ENCODE results near the gene EPHB3. TPM values are rescaled to one million over a fixed set of nuclear protein-coding genes. Genes with fewer than 3 reads are reported as not detected.
"Not testable (repeated sequence)": the region's sequence is repeated elsewhere in the genome, so short reads cannot be mapped to it uniquely, and the experiment has no call there.

The EPHB3 gene
- total and polyA plus RNA-seq, 3 donors from 2014 or later = 2.0 to 2.6 (median 2.3) TPM

DNA sequence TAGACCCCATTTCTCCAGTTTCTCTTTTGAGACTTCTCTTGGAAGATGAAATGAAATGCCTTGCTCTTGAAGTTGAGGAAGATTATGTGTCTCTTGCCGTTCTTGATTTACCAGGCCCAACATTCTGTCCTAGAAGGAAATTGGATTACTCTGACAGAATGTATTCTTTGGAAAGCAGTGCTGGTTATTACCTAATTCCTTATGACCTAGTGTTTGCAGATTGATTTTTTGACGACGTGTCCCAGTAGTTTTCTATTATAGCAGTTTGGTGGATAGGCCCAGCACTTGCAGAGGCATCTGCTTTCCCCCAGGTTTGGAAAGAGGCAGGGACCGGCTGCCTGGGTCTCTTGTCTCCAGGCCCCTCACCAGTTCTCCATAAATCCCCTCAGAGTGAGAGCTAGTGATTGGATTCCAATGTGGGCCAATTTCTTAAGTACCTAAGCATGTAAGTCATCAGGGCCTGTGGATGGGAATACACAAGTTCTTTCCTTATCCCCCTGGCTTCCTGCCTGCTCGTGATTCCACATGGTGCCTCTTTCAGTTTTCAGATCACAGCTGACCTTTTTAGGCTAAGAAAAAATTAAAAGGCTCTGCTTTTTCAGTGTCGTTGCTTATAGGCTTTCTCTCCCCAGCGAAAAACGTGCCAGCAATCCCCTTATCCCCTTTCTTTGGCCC is 50.2 kb downstream of the EPHB3 start:
- H3K36me3 ChIP-seq (ENCODE audit: low read depth, missing control alignments) = no peaks in the 10 kb centered on the region
- no peak overlapping the region for H3K27ac ChIP-seq
- H3K9me3 ChIP-seq = no peaks in the 10 kb centered on the region
- DNase-seq = peak; percentile 72
- no peaks in the 10 kb centered on the region for H3K27me3 ChIP-seq
- H3K4me3 ChIP-seq = no peak overlapping the region
- TF ChIP-seq POLR2A (IDR thresholded peaks at IDR 0.05) = no peak
- TF ChIP-seq, protein P1, sequence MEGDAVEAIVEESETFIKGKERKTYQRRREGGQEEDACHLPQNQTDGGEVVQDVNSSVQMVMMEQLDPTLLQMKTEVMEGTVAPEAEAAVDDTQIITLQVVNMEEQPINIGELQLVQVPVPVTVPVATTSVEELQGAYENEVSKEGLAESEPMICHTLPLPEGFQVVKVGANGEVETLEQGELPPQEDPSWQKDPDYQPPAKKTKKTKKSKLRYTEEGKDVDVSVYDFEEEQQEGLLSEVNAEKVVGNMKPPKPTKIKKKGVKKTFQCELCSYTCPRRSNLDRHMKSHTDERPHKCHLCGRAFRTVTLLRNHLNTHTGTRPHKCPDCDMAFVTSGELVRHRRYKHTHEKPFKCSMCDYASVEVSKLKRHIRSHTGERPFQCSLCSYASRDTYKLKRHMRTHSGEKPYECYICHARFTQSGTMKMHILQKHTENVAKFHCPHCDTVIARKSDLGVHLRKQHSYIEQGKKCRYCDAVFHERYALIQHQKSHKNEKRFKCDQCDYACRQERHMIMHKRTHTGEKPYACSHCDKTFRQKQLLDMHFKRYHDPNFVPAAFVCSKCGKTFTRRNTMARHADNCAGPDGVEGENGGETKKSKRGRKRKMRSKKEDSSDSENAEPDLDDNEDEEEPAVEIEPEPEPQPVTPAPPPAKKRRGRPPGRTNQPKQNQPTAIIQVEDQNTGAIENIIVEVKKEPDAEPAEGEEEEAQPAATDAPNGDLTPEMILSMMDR (IDR thresholded peaks at IDR 0.05) = no peak
- H3K4me1 ChIP-seq = no peaks in the 10 kb centered on the region
- WGBS, 2 donors = 75 to 76% methylated on average over 8 of the region's 8 CpGs
- intact Hi-C loops (cut with DNase I; ENCODE audit: low total_unique reads) = no loop called here

DNA sequence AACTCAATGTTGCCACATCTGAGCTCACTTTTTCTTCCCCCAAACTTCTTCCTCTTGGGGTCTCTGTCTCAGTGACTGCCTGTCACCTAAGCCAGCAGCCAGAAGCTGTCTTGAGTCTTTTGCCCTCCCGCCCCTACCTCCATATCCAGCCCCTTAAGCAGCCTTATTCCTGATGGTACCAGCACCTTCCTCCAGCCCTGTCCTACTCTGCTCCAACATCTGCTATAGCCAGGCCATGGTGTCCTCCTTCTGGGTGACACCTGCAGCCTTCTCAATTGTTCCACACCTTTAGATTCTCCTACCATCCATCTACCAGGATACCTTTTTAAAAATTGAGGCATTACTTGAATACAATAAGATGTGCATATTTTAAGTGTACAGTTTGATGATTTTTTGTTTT is 53.8 kb downstream of the EPHB3 start:
- TF ChIP-seq, protein P1 (IDR thresholded peaks at IDR 0.05) = no peak
- no peak for TF ChIP-seq POLR2A (IDR thresholded peaks at IDR 0.05)
- Histone ChIP-seq H3K4me1 (peaks cover 7% of the 10 kb centered on the region), H3K27me3 (no peaks in the 10 kb centered on the region), H3K9me3 (no peaks in the 10 kb centered on the region), H3K4me3 (no peak overlapping the region), H3K27ac (no peak overlapping the region), H3K36me3 (ENCODE audit: low read depth, missing control alignments) (no peaks in the 10 kb centered on the region)
- DNase-seq = no peak
- WGBS, 2 donors = 96 to 100% methylated on average over 1 of the region's 1 CpG
- intact Hi-C loops (cut with DNase I; ENCODE audit: low total_unique reads) = no loop called here

DNA sequence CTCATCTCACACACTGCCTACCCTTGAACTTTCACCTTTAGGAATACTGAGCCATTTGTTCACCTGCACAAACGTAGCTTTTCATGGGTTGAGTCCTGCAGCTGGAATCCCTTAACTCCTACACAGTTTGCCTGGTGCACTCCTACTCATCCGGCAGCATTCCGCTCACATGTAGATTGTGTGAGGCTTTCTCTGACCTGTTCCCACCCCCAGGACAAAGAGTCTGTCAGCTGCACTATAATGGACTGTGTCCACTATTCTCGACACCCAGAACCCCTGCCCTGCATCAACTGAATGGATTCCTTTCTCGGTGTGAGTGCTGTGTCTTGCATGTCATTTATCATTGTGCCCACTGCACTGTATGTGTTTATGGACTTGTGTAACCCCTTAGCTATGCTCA is 54.9 kb downstream of the EPHB3 start:
- H3K36me3 ChIP-seq (ENCODE audit: low read depth, missing control alignments) = no peaks in the 10 kb centered on the region
- intact Hi-C loops (cut with DNase I; ENCODE audit: low total_unique reads) = no loop called here
- no peaks in the 10 kb centered on the region for H3K27me3 ChIP-seq
- TF ChIP-seq, protein P1 (IDR thresholded peaks at IDR 0.05) = no peak
- no peak for TF ChIP-seq POLR2A (IDR thresholded peaks at IDR 0.05)
- H3K4me3 ChIP-seq = no peak overlapping the region
- no peak for DNase-seq
- H3K4me1 ChIP-seq = peaks cover 7% of the 10 kb centered on the region
- H3K9me3 ChIP-seq = no peaks in the 10 kb centered on the region
- H3K27ac ChIP-seq = no peak overlapping the region
- whole genome bisulfite sequencing, 2 donors = 64 to 71% methylated on average over 5 of the region's 5 CpGs

DNA sequence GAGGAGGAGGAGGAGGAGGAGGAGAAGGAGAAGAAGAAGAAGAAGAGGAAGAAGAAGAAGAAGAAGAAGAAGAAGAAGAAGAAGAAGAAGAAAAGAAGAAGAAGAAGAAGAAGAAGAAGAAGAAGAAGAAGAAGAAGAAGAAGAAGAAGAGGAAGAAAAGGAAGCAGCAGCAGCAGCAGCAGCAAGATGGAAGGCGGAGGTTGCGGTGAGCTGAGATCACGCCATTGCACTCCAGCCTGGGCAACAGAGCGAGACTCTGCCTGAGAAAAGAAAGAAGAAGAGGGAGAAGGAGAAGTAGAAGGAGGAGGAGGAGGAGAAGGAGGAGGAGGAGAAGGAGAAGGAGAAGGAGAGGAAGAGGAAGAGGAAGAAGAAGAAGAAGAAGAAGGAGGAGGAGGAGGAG is 55.7 kb downstream of the EPHB3 start:
- DNase-seq; H3K9me3 ChIP-seq; intact Hi-C loops (cut with DNase I; ENCODE audit: low total_unique reads); H3K4me1 ChIP-seq; H3K27me3 ChIP-seq; H3K36me3 ChIP-seq (ENCODE audit: low read depth, missing control alignments); H3K27ac ChIP-seq; H3K4me3 ChIP-seq: not testable (repeated sequence)
- WGBS, 2 donors = 86 to 95% methylated on average over 4 of the region's 4 CpGs

DNA sequence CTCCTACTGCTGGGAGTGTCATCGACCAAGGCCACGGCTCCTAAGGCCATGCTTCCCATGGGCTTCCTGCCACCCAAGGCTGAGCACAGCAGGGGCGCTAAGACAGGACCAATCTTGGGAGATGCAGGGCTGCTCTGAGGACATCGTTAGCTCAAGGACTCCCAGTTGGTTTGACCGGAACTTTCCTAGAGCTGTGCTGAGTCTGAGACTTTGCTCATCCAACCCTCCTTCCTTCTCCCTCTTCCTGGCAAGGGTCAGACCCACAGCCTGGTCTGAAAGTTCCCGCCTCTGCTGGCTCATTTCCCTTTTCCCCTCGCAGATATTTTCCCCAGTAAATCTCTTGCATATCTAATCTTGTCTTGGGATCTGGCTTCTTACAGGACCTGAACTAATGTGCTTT is 57.2 kb downstream of the EPHB3 start:
- TF ChIP-seq POLR2A (IDR thresholded peaks at IDR 0.05) = no peak
- TF ChIP-seq, protein P1 (IDR thresholded peaks at IDR 0.05) = no peak
- intact Hi-C loops (cut with DNase I; ENCODE audit: low total_unique reads) = no loop called here
- H3K27ac ChIP-seq = no peak overlapping the region
- no peak for DNase-seq
- no peaks in the 10 kb centered on the region for H3K9me3 ChIP-seq
- H3K4me3 ChIP-seq = no peak overlapping the region
- peaks cover 7% of the 10 kb centered on the region for H3K4me1 ChIP-seq
- H3K36me3 ChIP-seq (ENCODE audit: low read depth, missing control alignments) = no peaks in the 10 kb centered on the region
- no peaks in the 10 kb centered on the region for H3K27me3 ChIP-seq
- 50 to 51% methylated on average over 6 to 7 of the region's 7 CpGs for WGBS, 2 donors
